Skeletal muscle satellite cell (primary cell): ENCODE results near the gene KCNJ18.
"Not testable (repeated sequence)": the region's sequence is repeated elsewhere in the genome, so short reads cannot be mapped to it uniquely, and the experiment has no call there.

Source experiments
- H3K27me3 ChIP-seq: 2 replicates; pipeline ENCODE4 v1.7.0; 2013; ENCODE audit warnings: low read length; ENCODE audit not compliant: control insufficient read depth, insufficient read depth
- H3K36me3 ChIP-seq: 2 replicates; pipeline ENCODE4 v1.7.0; 2013; ENCODE audit warnings: mild to moderate bottlenecking, control low read depth, low read length; ENCODE audit not compliant: insufficient read depth
- H3K4me1 ChIP-seq: 2 replicates; pipeline ENCODE4 v1.7.0; 2013; ENCODE audit warnings: low read length; ENCODE audit not compliant: control insufficient read depth, insufficient read depth
- H3K4me2 ChIP-seq: 2 replicates; pipeline ENCODE4 v1.7.0; 2013; ENCODE audit warnings: mild to moderate bottlenecking, low read length
- H3K4me3 ChIP-seq: 2 replicates; pipeline ENCODE4 v1.7.0; 2013; ENCODE audit warnings: low read length
- H3K9ac ChIP-seq: 2 replicates; pipeline ENCODE4 v1.7.0; 2013; ENCODE audit warnings: mild to moderate bottlenecking, low read depth, low read length, moderate library complexity
- H3K9me3 ChIP-seq: replicated peaks from 2 replicates; pipeline ENCODE4 v1.7.0; 2013; ENCODE audit warnings: mild to moderate bottlenecking, control low read depth, low read length

Gene KCNJ18

GRCh38 chr17:21733931-21734330 is 41.6 kb downstream of the KCNJ18 start:
- not testable (repeated sequence) for H3K4me3 ChIP-seq, H3K4me2 ChIP-seq, H3K27me3 ChIP-seq, H3K9ac ChIP-seq, H3K36me3 ChIP-seq, H3K9me3 ChIP-seq, H3K4me1 ChIP-seq

- not testable (repeated sequence) for H3K36me3 ChIP-seq, H3K9me3 ChIP-seq, H3K4me2 ChIP-seq, H3K27me3 ChIP-seq, H3K9ac ChIP-seq, H3K4me1 ChIP-seq, H3K4me3 ChIP-seq
Observed at GRCh38 chr17:21735814-21736213, 43.5 kb downstream of the KCNJ18 start.

GRCh38 chr17:21737015-21737580 is 44.8 kb downstream of the KCNJ18 start:
- H3K36me3 ChIP-seq, H3K4me2 ChIP-seq, H3K9ac ChIP-seq, H3K9me3 ChIP-seq, H3K4me3 ChIP-seq, H3K4me1 ChIP-seq, H3K27me3 ChIP-seq: not testable (repeated sequence)

- not testable (repeated sequence) for H3K27me3 ChIP-seq, H3K9ac ChIP-seq, H3K36me3 ChIP-seq, H3K4me2 ChIP-seq, H3K4me3 ChIP-seq, H3K9me3 ChIP-seq, H3K4me1 ChIP-seq
Observed at GRCh38 chr17:21738241-21738640, 45.9 kb downstream of the KCNJ18 start.

- H3K9ac ChIP-seq, H3K4me3 ChIP-seq, H3K36me3 ChIP-seq, H3K27me3 ChIP-seq, H3K4me2 ChIP-seq, H3K4me1 ChIP-seq, H3K9me3 ChIP-seq: not testable (repeated sequence)
Observed at GRCh38 chr17:21738877-21739474, 46.7 kb downstream of the KCNJ18 start.

- not testable (repeated sequence) for H3K4me1 ChIP-seq, H3K36me3 ChIP-seq
Observed at GRCh38 chr17:21739485-21739884, 47.2 kb downstream of the KCNJ18 start.

GRCh38 chr17:21740836-21741235 is 48.5 kb downstream of the KCNJ18 start:
- not testable (repeated sequence) for H3K36me3 ChIP-seq, H3K4me1 ChIP-seq, H3K4me2 ChIP-seq, H3K4me3 ChIP-seq, H3K9ac ChIP-seq, H3K27me3 ChIP-seq, H3K9me3 ChIP-seq

More at GRCh38 chr17:21739485-21739884, 47.2 kb downstream of the KCNJ18 start:
- H3K27me3 ChIP-seq, H3K4me2 ChIP-seq, H3K9me3 ChIP-seq, H3K9ac ChIP-seq, H3K4me3 ChIP-seq: not testable (repeated sequence)

- not testable (repeated sequence) for H3K9ac ChIP-seq, H3K4me3 ChIP-seq, H3K36me3 ChIP-seq, H3K4me2 ChIP-seq, H3K27me3 ChIP-seq, H3K9me3 ChIP-seq, H3K4me1 ChIP-seq
Observed at GRCh38 chr17:21741520-21741919, 49.2 kb downstream of the KCNJ18 start.

GRCh38 chr17:21742326-21742725 is 50.0 kb downstream of the KCNJ18 start:
- H3K36me3 ChIP-seq: no peaks in the 10 kb centered on the region
- H3K9ac ChIP-seq: no peak overlapping the region
- H3K27me3 ChIP-seq: no peaks in the 10 kb centered on the region
- no peaks in the 10 kb centered on the region for H3K9me3 ChIP-seq
- no peak overlapping the region for H3K4me3 ChIP-seq
- no peak overlapping the region for H3K4me2 ChIP-seq
- no peaks in the 10 kb centered on the region for H3K4me1 ChIP-seq

GRCh38 chr17:21744151-21744550 is 51.8 kb downstream of the KCNJ18 start:
- H3K4me1 ChIP-seq, H3K9me3 ChIP-seq, H3K27me3 ChIP-seq, H3K4me3 ChIP-seq, H3K9ac ChIP-seq, H3K36me3 ChIP-seq, H3K4me2 ChIP-seq: not testable (repeated sequence)

- not testable (repeated sequence) for H3K4me1 ChIP-seq, H3K4me3 ChIP-seq, H3K36me3 ChIP-seq, H3K27me3 ChIP-seq, H3K4me2 ChIP-seq, H3K9me3 ChIP-seq, H3K9ac ChIP-seq
Observed at GRCh38 chr17:21744621-21745020, 52.3 kb downstream of the KCNJ18 start.

GRCh38 chr17:21745385-21746054 is 53.2 kb downstream of the KCNJ18 start:
- not testable (repeated sequence) for H3K9ac ChIP-seq, H3K9me3 ChIP-seq, H3K4me3 ChIP-seq, H3K4me2 ChIP-seq, H3K36me3 ChIP-seq, H3K4me1 ChIP-seq, H3K27me3 ChIP-seq
